GM12892 (cell line): ENCODE data around the gene XPO4.

Source experiments
- POLR2A ChIP-seq: IDR thresholded peaks from 2 replicates; pipeline ENCODE4 v1.6.1; 2011; ENCODE audit warnings: low read depth, low read length, control low read depth
- POLR2AphosphoS5 ChIP-seq: IDR thresholded peaks from 2 replicates; pipeline ENCODE4 v1.6.1; 2011; ENCODE audit warnings: low read depth, low read length, control low read depth

GRCh38 chr13:20769834-20770233, 132.7 kb downstream of the XPO4 start:
- TF ChIP-seq POLR2A: no peak
- no peak for TF ChIP-seq POLR2AphosphoS5
